Left kidney (tissue), 8 donors: ENCODE measurements around the gene ANKRD17. TPM values are rescaled to one million over a fixed set of nuclear protein-coding genes. Genes with fewer than 3 reads are reported as not detected.
A peak's percentile ranks its signal among the peaks of the same experiment; 100 is the strongest.
"Not testable (repeated sequence)": the region's sequence is repeated elsewhere in the genome, so short reads cannot be mapped to it uniquely, and the experiment has no call there.

Source experiments
- DNase-seq: peaks from one replicate; pipeline ENCODE4 v3.0.0-alpha.2; 2013
- long read RNA-seq, 8 donors: transcript quantifications; one replicate each; lab custom pipeline, GENCODE V29; 2026
- polyA plus RNA-seq: library from polyadenylated mRNA; unstranded; fragments of 120-200 nt; gene quantifications from one replicate; pipeline ENCODE4 v1.2.1, GENCODE V29; 2013; ENCODE audit not compliant: insufficient read length

ANKRD17 gene
- polyA plus RNA-seq, result 94.3 TPM
- long read RNA-seq, donor 1, partial matches to known transcripts, result 59 of 60 reads
- long read RNA-seq, donor 1, other reads (novel, unspliced or antisense), result 0 of 60 reads
- long read RNA-seq, donor 2, partial matches to known transcripts, result 35 of 36 reads
- long read RNA-seq, donor 2, other reads (novel, unspliced or antisense), result 0 of 36 reads
- long read RNA-seq, donor 3, partial matches to known transcripts, result 40 of 40 reads
- long read RNA-seq, donor 3, other reads (novel, unspliced or antisense), result 0 of 40 reads
- long read RNA-seq, donor 4, result 0 reads
- long read RNA-seq, donor 5, partial matches to known transcripts, result 15 of 15 reads
- long read RNA-seq, donor 5, other reads (novel, unspliced or antisense), result 0 of 15 reads
- long read RNA-seq, donor 6, partial matches to known transcripts, result 9 of 9 reads
- long read RNA-seq, donor 6, other reads (novel, unspliced or antisense), result 0 of 9 reads
- long read RNA-seq, donor 7, partial matches to known transcripts, result 35 of 35 reads
- long read RNA-seq, donor 7, other reads (novel, unspliced or antisense), result 0 of 35 reads
- long read RNA-seq, donor 8, partial matches to known transcripts, result 15 of 15 reads
- long read RNA-seq, donor 8, other reads (novel, unspliced or antisense), result 0 of 15 reads

- DNase-seq, result peak; percentile 95
These were observed at the start of gene ANKRD17 for GRCh38 chr4:73258686-73259570. Gene ANKRD17 (minus strand): TSS chr4:73258798. CDS start chr4:73258668, 130 bp downstream.

DNA sequence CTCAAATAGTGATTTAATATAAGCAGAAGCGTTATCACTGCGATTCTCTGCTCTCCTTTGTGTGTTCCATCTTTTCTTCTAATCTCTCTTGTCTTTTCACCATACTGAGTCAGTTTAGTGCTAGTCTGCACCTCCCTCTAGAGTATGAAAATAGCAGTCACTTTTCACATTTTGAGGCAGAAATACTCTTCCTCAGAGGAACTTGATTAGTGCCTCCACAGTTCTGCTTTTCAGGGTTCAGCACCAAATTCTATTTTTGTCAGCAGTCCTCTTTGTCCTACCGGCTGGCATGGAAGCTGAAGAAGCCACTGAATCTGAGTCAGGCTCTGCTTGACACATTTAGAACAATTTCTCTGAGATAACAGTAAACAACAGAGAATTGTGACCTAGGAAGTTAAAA is 49.7 kb upstream of the ANKRD17 start:
- no peak for DNase-seq

- no peak for DNase-seq
These were observed 45.1 kb upstream of the ANKRD17 start for GRCh38 chr4:73303711-73304110.

- no peak for DNase-seq
These were observed 41.1 kb upstream of the ANKRD17 start for GRCh38 chr4:73299548-73300280.

DNA sequence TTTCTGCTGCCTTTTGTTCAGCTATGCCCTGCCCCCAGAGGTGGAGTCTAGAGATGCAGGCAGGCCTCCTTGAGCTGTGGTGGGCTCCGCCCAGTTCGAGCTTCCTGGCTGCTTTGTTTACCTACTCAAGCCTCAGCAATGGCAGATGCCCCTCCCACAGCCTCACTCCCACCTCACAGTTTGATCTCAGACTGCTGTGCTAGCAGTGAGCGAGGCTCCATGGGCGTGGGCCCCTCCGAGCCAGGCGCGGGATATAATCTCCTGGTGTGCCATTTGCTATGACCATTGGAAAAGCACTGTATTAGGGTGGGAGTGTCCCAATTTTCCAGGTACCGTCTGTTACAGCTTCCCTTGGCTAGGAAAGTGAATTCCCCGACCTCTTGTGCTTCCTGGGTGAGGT is 34.1 kb upstream of the ANKRD17 start:
- not testable (repeated sequence) for DNase-seq

- DNase-seq, result no peak
These were observed 23.4 kb upstream of the ANKRD17 start for GRCh38 chr4:73281982-73282381.

DNA sequence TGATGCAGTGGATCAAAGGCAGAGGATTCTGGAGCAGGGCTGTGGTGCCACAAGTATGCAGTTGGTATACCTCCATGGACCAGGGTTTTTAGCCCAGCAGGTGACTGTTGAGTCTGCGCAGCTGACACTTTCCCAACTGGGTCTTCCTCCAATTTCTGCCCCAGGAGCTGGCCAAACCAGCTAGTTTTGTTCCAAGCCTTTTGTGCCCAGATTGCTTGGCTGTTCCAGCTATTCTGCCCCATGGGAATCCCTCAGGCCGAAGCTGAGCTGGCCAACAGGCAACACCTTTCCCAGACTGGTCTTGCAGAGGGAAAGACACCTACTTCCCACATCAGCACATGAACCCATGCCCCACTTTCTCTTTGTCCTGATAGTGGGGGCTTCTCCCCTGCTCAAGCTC is 22.8 kb upstream of the ANKRD17 start:
- no peak for DNase-seq

- DNase-seq, result no peak
These were observed 18.6 kb upstream of the ANKRD17 start for GRCh38 chr4:73277201-73277600.

GRCh38 chr4:73275318-73275654 is 16.7 kb upstream of the ANKRD17 start:
- DNase-seq, result peak; percentile 3

DNA sequence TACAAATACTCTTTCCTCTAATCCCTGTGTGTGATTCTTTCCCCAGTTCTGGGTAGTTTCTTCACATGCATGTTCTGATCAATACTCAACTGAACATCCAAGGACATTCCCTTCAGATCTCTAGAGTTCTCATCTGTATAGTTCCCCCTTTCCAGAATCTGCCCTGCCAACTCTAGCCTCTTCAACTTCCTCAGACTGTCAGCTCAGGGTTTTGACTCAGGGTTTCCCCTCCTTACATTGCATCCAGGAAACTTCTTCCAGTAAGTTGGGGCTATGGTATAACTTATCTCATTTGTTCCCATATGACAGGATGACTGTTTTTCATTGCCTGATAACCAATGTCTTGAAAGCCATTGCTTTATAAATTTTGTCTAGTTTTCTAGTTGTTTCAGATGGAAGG is 14.2 kb upstream of the ANKRD17 start:
- no peak for DNase-seq

DNA sequence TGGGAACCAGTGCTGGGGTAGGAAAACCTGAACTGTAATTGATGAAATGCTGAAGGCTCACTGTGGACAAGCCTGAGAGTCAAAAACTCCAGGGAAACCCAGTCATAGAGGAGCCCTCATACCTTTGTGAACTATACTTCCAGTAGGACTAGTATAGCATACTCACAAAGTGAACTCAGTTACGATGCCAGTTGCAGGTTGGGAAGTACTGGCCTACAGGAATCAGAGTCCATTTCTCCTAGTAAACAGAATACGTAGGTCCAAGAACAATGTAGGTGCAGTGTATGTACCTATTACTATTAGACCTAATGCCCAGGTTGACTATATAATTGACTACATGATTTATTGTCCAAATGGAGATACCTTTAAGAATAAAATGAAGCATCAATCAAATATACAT is 8.5 kb upstream of the ANKRD17 start:
- no peak for DNase-seq

DNA sequence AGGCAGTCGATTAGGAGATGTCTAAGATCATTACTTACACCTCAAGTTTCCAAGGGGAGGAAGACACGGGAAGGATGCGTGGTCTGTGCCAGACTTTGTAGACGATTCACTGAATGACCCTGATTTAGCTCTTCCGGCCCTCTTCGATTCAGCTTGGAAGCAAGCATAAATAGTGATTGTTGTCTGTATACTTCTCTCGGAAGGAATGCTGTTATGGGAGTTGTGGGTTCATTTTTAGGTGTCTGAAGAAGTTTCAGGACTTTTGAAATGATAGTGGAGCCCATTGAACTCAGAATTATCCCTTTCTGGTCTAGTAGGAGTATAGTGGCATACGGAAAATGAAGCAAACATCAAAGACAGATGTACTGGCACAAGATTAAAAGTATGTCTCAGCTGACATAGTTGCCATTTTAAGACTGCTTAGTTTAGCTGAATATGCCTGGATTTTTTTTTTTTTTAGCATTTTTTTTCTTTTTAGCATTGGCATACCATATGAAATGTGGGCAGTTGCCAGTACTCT is 1.0 kb upstream of the ANKRD17 start:
- peak; percentile 48 for DNase-seq

DNA sequence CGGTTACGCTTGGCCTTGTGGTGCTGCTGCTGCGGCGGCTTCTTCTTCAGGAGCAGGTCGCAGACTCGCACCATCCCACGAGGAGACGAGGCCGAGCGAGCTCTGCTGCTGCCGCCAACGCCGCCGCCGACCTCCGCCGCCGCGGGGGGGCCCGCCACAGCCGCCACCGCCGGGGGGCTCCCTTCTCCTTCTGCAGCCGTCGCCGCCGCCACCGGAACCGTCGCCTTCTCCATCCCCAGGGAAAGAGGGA is 237 bp downstream of the ANKRD17 start:
- DNase-seq, result no peak

GRCh38 chr4:73257651-73258435 is 755 bp downstream of the ANKRD17 start:
- DNase-seq, result peak; percentile 59

DNA sequence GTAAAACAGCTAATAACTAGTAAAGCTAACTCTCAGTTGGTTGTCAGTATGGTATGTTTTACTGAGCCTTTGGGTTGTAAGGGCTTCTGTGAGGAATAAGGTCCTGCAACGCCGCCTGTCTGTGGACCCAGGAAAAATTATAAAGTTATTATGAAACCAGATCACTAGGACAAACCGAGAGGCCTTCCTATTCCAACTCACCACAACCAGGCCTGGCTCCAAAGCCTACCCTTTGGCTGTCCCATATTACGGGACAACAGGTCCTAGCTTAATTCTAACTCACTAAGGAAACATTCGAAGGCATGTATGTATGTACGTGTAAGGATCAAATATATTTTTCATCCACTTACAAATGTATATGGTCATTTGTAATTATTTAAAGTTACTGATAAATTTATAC is 1.4 kb downstream of the ANKRD17 start:
- peak; percentile 80 for DNase-seq

DNA sequence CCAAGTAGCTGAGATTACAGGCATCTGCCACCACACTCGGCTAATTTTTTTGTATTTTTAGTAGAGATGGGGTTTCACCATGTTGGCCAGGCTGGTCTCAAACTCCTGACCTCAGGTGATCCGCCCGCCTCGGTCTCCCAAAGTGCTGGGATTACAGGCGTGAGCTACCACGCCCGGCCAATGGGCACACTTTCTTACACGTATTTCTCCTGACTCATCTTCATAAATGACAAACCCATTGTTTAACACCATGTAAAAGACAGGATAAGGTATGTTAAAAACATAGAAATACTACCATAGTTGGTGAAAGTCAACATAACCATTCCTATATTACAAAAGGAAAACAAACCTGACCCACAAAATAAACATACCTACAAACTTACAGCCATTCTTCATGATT is 2.8 kb downstream of the ANKRD17 start:
- not testable (repeated sequence) for DNase-seq

GRCh38 chr4:73252001-73252400 is 6.6 kb downstream of the ANKRD17 start:
- no peak for DNase-seq

GRCh38 chr4:73251384-73251783 is 7.2 kb downstream of the ANKRD17 start:
- no peak for DNase-seq

DNA sequence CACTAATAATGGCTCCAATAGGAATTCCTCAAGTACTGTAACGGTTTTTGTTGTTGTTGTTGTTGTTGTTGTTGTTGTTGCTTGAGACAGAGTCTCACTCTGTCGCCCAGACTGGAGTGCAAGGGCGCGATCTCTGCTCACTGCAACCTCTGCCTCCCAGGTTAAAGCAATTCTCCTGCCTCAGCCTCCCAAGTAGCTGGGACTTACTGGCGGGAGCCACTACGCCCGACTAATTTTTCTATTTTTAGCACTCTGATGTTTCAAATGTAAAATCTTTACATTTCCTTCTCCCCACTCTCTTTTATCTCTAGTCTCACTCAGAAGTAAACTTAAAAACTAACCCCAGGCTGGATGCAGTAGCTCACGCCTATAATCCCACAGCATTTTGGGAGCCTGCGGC is 8.0 kb downstream of the ANKRD17 start:
- no peak for DNase-seq

DNA sequence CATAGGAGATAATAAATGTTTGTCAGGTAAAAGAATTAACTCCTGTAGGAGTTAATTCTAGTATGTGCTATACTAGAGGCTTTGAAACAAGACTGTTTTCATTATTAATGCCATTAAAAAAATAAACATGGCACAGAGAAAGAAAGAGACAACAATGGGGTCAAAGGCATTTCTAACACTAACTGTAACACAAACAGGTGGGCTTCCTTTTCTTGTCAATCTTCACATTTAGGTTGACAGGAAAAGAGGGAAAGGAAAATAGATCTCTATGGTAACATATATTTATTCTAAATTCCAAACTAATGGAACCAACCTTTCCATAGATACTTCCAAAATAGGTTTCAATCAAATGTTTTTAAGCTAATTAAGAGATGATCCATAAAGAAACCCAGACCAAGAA is 9.8 kb downstream of the ANKRD17 start:
- no peak for DNase-seq

DNA sequence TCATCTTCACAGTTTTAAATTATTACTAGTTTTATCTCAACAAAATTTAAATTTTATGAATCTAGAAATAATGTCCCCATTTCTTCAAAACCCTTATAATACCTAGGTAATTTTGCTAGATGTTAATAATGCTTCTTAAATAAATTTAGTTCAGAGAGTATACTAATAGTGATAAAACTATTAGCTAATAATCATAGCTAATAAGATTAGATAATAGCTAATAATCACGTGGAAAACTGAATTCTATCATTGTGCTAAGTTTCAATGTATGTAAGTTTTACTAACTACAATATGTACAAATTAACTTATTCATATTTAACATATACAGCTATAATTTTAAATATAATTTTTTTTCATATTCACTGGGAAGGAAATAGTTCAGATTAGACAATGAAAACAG is 10.2 kb downstream of the ANKRD17 start:
- DNase-seq, result no peak
